Measurements from ENCODE around the gene RIPOR2.

DNA sequence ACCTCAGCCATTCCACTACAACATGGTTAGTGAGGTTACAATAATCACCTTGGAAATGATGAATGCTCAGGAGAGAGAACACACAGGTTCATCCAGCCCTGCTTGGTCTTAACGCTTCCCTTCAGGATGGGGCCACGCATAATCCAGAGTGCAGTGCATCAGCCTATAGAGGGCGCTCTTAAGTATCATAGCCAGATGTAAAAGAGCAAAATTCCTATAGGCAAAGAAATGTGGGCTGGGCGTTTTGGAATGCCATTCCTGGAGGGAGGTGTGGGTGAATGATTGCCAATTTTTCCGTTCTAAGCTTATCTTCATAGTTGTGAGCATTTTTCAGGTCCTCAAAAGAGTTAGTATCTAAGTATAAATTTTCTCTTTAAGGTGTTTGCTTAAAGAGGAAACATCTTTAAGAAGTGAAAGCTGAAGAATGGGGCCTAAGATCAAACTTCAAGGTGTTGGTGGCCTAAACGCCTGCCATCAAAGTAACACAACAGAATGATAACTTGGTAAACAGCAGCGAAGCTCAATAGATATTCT is 1.8 kb downstream of the RIPOR2 start:
- TF ChIP-seq, protein P1, sequence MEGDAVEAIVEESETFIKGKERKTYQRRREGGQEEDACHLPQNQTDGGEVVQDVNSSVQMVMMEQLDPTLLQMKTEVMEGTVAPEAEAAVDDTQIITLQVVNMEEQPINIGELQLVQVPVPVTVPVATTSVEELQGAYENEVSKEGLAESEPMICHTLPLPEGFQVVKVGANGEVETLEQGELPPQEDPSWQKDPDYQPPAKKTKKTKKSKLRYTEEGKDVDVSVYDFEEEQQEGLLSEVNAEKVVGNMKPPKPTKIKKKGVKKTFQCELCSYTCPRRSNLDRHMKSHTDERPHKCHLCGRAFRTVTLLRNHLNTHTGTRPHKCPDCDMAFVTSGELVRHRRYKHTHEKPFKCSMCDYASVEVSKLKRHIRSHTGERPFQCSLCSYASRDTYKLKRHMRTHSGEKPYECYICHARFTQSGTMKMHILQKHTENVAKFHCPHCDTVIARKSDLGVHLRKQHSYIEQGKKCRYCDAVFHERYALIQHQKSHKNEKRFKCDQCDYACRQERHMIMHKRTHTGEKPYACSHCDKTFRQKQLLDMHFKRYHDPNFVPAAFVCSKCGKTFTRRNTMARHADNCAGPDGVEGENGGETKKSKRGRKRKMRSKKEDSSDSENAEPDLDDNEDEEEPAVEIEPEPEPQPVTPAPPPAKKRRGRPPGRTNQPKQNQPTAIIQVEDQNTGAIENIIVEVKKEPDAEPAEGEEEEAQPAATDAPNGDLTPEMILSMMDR (IDR thresholded peaks at IDR 0.05; ENCODE audit: low read depth, low read length): peak; percentile 75
- TF ChIP-seq EZH2phosphoT487 (IDR thresholded peaks at IDR 0.05; ENCODE audit: low read depth): no peak

All from OCI-LY3 (cell line).